NCI-H2107 (cell line): ENCODE measurements around the gene CSF2RB.

Experiments used
- DNase-seq: peaks from one replicate; lab custom pipeline; 2025; lab: John Stamatoyannopoulos, UW

The CSF2RB gene

DNA sequence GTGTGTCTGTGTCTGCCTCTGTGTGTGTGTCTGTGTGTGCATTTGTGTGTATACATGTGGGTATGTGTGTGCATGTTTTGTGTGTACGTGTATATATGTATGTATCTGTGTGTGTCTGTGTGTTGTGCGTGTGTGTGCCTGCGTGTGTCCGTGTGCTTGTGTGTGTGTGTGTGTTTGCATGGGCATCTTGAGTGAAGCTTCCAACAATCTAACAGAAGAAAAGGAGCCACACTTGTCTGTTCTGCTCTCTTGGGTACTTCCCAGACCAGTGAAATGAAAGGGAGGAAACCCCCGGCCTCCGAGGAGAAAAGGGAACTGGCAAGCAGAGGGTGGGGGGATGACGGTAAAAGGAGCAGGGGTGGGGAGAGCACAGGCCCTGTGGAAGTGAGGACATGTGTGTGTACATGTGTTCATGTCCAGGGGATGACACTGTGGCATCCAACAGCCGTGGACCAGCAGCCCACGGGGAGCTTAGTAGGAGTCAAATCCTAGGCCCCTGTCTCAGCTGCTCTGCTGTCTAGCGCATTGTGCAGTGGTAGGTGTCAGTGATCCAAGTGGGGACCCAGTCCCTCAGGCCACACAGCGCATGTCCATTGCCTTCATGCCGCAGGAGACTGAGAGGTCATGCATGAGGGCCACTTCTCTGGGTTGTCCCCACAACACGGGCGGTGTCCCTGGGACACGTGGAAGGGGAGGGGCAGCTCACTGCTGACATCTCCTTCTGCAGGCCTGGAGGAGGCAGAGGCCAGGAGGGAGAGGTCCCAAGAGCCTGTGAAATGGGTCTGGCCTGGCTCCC, 8.1 kb downstream of the CSF2RB start:
- no peak for DNase-seq

DNA sequence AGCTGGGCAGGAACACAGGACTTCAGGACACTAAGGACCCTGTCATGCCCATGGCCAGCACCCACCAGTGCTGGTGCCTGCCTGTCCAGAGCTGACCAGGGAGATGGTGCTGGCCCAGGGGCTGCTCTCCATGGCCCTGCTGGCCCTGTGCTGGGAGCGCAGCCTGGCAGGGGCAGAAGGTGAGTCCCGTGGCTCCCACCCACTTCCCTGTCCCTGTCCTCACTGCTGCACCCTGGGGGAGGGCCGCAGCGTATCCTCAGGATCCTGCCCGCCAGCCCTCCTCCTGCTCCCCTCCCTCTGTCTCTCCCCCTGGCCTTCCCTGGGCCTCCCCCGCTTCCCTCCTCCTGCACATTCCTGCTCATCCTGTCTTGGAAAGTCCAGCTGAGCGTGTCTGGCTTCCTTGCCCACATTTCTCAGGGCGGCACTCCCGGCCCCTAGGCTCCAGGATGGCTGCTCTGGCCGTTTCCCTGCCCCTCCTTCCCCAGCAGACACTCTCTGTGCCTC, 8.7 kb downstream of the CSF2RB start:
- no peak for DNase-seq

DNA sequence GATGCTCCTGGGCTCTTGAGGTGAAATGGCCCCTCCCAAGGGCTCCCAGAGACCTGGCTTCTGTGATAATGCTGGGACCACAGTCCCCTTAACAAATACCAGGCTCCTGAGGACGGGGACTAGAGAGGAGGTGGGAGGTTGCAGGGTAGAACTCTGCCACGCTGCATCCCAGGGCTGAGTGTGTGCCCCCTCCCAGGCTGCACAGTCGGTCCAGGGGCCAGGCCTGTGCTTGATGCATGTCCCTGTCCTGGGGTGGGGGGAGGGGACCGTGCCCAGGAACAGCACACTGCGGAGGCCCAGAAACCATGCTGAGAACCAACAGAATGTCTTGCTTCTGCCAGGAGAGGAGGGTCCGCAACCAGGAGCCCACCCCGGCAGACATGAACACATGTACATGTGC, 9.3 kb downstream of the CSF2RB start:
- DNase-seq, result no peak

DNA sequence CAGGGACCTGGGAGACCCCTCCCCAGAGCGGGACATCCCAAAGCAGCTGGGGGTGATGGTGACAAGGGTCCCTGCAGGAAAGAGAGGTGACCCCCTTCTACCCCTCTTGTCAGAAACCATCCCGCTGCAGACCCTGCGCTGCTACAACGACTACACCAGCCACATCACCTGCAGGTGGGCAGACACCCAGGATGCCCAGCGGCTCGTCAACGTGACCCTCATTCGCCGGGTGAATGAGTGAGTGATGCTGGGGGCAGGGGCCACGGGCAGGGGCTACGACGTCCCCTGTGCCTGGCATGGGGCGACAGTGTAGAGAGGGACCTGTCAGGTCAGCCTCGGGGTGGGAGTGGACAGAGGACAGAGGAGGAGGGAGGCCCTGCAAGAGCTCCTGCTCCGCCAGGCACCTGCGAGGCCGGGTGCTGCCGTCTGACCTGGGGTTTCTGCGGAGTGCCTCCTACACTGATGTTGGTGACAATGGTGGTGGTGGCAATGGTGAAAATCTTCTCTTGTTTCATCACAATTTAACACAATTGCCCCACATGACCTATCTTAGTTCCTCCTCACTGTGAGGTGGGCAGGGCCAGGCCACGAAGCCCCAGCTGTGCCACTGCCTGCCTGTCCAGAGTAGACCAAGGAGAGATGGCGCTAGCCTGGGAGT, 9.8 kb downstream of the CSF2RB start:
- no peak for DNase-seq

DNA sequence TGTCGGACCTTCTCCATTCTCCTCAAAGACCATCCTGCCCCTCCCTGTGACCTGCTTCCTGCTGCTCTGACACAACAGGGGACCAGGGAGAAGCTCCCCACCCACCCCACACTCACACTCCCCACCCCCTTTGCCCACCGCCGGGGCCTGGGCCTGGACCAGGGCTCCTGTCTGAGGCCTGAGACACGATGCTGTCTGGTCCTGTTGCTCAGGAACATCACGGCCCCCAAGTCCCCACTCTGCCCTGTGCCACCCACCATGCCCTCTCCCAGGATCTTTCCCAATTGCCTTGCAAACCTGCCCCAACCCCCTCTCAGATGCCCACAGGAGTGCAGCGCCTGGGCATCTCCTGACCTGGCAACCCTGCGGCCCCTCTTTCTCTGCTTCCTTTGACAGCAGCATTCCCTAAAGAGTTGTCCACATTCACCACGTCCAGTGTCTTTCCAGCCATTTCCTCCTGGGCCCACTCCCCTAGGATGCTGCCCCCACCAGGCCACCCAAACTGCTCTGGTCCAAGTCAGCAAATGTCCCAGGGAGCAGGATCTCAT, 10.8 kb downstream of the CSF2RB start:
- no peak for DNase-seq

DNA sequence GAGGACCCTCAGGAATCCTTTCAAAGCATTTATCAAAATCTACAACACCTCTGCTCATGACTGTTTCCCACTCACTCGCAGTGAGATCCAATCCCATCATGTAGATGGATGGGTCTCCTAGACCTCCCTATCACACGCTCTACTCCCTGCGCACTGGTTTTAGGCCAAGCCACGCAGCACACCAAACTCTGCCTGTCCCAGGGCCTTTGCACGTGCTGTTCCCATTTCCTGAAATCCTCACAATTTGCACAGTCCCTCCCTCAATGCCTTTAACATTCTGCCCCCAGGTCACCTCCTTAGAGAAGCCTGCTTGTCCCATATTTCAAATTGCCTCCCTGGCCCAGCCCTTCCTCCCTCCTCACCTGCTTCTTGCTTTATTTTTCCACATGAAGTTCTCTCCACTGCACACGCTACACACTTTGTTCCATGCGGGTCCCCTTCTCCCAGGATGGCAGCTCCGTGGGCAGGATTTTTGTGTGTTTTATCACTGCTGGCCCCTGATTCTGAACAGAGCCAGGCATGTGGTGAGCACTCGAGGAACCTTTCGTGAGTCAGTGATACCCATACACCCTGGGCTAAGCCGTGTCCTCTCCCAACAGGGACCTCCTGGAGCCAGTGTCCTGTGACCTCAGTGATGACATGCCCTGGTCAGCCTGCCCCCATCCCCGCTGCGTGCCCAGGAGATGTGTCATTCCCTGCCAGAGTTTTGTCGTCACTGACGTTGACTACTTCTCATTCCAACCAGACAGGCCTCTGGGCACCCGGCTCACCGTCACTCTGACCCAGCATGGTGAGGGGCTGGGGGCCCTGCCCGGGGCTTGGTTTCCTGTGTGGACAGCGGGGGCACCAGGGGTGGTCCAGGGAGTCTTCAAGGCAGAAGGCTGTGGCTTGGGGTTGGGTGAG, 12.2 kb downstream of the CSF2RB start:
- DNase-seq, result no peak

DNA sequence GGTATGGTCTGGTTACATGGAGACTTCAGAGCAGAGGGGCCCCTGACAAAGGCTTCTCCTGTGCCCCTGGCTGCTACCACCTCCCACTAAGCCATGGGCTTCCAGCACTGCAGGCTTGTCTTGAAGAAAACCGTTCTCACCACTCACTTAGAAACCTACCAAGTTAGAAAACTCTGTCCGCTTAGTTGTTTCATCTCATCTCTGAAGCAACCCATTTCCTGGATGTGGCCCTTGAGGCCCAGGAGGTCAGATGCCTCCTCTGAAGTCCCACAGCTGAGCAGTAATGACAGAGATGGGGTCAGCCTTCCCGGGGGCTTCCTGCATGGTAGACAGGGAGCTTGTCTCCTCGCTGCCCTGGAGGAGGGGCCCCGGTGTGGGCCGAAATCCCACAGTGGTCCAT, 12.9 kb downstream of the CSF2RB start:
- DNase-seq, result no peak

DNA sequence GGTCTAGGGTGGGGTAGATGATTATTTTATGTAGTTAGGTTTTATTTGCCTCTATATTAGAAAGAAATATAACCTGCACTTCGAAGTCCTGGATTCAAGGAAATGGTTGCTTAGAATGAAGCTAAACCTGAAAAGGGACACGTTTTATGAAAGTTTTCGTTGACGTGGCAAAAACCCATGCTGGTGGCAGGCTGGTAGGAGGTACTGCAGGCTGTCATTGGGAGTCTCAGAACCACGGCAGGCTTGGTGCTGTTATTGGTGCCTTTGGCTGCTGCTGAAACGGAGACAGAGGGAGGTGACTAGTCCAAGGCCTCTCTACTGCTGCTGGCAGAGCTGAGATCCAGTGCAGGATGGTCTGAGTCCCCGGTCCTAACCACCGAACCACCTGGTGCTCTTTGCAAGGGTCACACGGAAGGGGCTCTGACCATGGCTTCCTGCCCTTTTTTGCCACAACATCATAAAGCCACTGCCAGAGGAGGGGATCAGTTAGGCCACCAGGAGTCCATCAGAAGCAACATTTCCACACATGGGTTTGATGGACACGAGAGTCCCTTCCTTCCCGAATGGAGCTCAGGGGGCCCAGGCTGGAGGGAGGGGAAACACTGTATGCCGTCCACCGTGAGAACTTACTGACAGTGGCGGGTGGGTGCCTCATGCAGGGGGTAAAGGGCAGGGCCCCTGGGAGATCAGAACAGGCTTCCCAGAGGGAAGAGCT, 13.4 kb downstream of the CSF2RB start:
- DNase-seq, result no peak

DNA sequence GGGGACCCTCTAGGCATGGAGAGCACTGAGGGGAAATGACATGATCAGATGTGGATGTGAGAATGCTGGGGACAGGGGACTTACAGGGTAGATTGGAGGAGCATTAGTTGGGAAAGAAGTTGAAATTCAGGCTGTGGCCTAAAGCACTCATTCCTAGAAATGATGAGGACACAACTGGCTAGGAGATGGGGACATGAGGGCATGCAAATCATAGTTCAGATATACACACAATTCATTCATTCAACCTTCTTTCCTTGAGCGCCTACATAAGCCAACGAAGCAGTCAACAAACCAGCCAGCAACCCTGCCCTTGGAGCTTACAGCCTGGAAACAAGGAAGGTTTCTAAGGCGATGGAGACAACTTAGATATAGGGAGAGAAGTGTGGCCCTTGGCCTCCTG, 14.2 kb downstream of the CSF2RB start:
- no peak for DNase-seq

DNA sequence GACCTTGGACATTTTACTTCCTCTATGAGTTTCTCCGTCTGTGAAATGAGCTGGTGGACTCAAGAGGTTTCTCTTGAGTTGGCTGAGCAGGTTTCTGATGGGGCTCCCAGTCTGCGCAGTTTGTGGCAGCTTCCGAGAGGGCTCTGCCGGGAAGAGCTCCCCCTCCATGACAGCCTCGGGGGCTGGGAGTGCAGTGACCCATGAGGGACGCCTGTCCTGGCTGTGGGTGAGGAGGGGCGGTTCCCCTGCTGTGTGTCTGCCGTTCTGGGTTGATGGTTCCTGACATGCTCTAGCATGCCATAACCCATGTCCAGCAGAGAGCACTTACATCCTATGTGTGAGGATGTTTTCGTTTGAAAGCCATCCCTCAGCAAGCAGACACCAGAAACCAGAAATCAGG, 14.8 kb downstream of the CSF2RB start:
- no peak for DNase-seq

DNA sequence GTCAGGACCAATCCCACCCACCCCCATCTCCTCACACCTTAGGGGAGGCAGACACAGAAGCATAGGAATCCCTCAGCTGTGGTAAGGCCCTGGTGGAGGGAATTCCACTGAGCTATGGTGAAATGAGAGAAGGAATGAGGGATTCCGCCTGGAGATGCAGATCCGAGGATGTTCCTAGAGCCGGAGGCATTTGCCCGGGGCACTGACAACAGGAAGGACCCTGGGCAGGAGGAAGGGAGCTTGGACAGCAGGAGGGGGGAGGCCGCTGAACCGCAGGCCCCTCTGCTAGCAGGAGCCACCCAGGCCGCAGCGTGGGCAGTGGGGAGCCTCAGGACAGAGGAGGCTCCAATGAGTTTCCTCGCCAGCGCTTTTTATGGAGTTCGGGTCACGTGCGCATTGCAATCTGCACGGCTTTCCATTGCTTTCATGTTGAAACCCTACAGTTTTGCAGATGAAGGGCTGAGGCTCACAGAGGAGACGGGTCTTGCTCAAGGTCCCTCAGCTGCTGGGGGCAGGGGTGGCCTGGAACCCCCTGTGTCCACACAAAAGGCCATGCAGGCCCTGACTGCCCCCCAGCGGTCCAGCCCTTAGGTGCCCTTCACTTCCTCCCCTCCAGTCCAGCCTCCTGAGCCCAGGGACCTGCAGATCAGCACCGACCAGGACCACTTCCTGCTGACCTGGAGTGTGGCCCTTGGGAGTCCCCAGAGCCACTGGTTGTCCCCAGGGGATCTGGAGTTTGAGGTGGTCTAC, 15.5 kb downstream of the CSF2RB start:
- DNase-seq, result no peak

DNA sequence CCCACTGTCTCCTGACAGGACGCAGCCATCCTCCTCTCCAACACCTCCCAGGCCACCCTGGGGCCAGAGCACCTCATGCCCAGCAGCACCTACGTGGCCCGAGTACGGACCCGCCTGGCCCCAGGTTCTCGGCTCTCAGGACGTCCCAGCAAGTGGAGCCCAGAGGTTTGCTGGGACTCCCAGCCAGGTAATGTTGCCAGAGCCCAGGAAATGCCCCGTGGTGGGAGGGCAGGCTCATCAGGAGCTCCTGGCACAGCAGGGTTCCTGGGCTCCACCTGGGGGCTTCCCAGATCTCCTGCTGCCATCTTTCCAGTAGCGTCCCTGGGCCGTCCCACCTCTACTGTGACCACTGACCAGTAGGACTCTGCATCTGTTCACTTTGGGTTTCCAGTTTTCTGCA, 16.2 kb downstream of the CSF2RB start:
- DNase-seq, result no peak

DNA sequence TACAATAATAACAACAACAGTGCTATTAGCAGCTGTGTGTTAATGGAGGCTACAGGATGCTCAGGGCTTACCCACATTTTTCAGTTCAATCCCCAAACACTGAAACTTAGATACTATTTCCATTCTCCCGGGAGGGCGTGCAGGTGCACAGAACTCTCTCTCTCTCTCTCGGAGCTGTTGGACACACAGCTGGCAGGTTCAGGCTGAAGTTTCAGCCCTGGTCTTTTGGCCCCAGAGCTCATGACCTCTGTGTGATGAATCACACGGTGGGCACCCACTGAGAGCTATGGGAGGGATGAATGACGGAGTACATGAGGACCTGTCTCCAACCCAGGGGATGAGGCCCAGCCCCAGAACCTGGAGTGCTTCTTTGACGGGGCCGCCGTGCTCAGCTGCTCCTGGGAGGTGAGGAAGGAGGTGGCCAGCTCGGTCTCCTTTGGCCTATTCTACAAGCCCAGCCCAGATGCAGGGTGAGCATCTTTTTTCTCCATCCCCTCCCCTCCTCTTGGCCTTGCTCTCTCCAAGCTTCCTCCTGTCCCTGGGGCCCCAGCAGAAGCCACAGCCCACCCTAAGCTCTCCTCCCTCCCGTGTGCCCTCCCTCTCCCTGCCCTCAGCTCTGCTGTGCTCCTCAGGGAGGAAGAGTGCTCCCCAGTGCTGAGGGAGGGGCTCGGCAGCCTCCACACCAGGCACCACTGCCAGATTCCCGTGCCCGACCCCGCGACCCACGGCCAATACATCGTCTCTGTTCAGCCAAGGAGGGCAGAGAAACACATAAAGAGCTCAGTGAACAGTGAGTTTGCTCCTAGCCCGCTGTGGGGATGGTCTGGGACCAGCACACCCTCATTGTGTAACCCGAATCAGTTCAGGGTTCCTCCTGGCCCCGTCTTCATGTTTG, 16.9 kb downstream of the CSF2RB start:
- DNase-seq, result no peak

DNA sequence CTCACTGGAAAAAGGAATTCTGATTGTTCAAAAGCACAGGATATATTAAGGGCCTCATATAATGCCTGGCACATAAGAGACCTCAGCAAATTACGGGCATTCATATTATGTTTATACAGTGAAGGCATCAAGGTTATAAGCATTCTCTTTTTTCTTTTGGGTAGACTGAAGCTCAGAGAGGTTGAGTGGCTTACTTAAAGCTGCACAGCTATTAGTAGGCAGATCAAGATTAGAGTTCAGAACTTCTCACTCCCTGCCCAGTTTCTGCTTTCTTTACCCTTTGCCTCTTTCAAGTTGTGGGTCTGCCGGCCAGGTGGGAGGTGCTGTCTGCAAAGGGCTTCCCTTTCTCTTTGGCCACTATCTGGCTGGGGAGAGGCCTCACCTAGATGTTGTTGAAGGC, 18.0 kb downstream of the CSF2RB start:
- no peak for DNase-seq

DNA sequence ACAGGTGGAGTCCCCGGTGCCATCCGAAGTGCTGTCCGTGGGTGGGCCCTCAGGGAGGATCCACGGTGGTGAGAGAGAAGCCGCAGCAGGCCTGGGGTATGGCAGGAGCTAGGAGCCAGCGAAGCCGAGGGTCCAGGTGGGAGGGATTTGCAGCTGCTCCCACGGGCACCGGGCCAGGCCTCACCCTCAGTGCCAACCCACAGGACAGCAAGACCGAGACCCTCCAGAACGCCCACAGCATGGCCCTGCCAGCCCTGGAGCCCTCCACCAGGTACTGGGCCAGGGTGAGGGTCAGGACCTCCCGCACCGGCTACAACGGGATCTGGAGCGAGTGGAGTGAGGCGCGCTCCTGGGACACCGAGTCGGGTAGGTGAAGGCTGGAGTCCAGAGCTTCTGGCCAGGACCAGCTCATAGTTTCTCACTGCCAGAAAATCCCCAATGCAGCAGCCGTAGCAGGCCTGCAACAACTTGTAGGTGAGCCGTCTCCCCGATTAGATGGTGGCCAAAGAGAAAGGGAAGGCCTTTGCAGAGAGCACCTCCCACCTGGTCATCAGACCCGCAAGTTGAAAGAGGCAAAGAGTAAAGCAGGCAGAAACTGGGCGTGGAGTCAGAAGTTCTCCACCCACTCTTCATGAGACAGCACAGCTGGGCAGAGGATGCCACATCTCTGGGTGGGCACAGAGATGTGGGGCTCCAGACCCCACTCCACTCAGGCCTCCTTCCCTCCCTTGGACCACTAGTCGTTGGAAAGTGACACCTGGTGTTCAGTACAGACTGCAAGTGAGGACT, 20.4 kb downstream of the CSF2RB start:
- DNase-seq, result no peak

DNA sequence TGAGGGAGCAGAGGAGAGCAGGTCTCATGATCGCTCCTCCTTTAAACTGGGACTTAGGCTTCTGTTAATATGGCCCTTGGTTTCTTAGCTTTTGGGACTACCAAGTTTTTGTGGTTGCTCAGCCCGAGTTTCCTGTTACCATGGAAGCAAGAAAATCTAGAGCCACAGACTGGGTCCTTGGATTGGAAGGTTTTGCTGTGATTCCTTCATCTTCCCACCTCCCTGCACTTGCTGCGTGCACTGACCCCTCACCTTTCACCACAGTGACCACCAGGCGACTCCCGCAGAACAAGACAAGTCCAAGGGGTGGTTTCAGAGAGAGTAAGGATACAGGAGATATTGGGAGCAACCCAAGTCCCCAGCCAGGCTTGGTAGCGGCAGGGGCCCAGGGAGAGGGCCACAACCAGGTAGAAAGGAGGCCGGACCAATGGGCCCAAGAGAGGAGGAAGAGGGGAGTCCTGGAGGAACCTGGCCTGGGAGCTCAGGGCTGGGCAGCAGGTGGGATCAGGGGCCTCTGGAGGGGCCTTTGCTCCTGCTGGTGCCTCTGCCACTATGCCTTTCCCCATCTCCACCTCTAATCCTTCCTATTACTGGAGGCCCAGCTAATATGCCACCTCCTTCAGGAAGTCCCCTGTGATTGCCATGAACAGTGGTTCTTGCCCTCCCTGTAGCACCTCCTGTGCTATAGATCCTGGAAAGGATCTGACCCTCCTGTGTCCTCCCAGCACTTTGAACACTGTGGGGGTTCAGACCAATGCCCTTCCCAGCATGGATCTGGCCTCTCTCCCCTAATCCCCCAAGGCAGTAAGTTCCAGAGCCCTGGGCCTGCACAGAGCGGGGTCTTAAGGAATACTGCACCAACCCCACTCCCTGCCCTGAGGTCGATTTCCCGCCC, 21.2 kb downstream of the CSF2RB start:
- DNase-seq, result no peak

DNA sequence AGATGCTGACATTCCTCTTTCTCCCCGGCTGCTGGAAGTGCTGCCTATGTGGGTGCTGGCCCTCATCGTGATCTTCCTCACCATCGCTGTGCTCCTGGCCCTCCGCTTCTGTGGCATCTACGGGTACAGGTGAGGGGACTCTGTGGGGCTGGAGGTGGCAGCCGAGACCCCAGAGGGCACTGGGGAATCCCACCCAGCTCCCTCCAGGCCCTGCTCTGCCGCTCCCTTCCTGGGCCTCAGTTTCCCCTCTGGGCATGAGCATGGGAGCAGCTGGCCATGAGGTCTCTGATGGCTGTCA, 21.8 kb downstream of the CSF2RB start:
- no peak for DNase-seq

DNA sequence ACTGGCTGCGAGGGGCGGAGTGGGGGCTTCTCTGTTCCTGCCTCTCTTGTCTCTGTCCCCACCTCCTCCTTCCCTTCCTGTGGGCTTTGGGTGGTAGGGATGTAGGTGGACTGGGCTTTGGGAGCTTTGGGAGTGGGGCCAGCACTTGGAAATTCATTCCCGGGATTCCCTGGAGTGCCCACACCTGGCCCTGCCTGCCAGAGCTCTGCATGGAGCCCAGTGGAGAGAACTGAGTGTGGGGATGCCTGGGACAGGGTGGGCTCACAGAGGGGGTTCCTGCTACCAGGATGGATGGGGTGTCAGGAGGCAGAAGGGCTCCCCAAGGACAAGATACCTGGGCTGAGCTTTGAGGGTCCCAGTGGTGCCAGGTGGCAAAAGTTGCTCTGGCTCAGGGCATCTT, 22.3 kb downstream of the CSF2RB start:
- no peak for DNase-seq
